OCI-LY7 (cell line): ENCODE results near the gene CDKN1C. TPM values are rescaled to one million over a fixed set of nuclear protein-coding genes. Genes with fewer than 3 reads are reported as not detected.

ENCODE experiments used
- BruUV-seq: library from RNA; stranded (reverse); fragments of 400-500 nt; replicated peaks from 2 replicates; lab custom pipeline; 2021; lab: Mats Ljungman, UMichigan
- CTCF ChIA-PET: fragments of 300-600 bp; sonication (Branson Sonifier 250); formaldehyde crosslinking; loops from one replicate; lab custom pipeline; 2022; ENCODE audit warnings: antibody characterized with exemption; ENCODE audit not compliant: unreplicated experiment; lab: Charles Lee
- POLR2A ChIA-PET: fragments of 300-600 bp; sonication (Branson Sonifier 250); formaldehyde crosslinking; loops from one replicate; lab custom pipeline; 2022; ENCODE audit warnings: antibody characterized with exemption; lab: Charles Lee
- DNase-seq: peaks from one replicate; pipeline ENCODE4 v3.0.0-alpha.2; 2015; ENCODE audit warnings: low spot score
- H2AFZ ChIP-seq: fragments of 200-600 bp; sonication (generic), shearing (Covaris generic); 2 replicates; pipeline ENCODE4 v1.6.1; 2014; ENCODE audit warnings: mild to moderate bottlenecking, antibody characterized with exemption, low read length, moderate library complexity
- H3K27ac ChIP-seq: fragments of 200-600 bp; sonication (generic); 2 replicates; pipeline ENCODE4 v1.5.1; 2014; ENCODE audit warnings: mixed run types, low read depth, mild to moderate bottlenecking, moderate library complexity, low read length, inconsistent platforms; ENCODE audit not compliant: poor library complexity, severe bottlenecking
- H3K36me3 ChIP-seq: fragments of 200-600 bp; sonication (generic); 2 replicates; pipeline ENCODE4 v1.6.1; 2014; ENCODE audit warnings: mild to moderate bottlenecking, antibody characterized with exemption, low read length, moderate library complexity, mixed read lengths; ENCODE audit not compliant: insufficient read depth
- H3K4me1 ChIP-seq: fragments of 200-600 bp; sonication (generic); 2 replicates; pipeline ENCODE4 v1.5.1; 2014; ENCODE audit warnings: mild to moderate bottlenecking, low read length; ENCODE audit not compliant: insufficient read depth, poor library complexity, severe bottlenecking
- H3K4me2 ChIP-seq: fragments of 200-600 bp; sonication (generic); 2 replicates; pipeline ENCODE4 v1.6.1; 2014; ENCODE audit warnings: mild to moderate bottlenecking, low read length
- H3K4me3 ChIP-seq: fragments of 200-600 bp; sonication (generic); 2 replicates; pipeline ENCODE4 v1.5.1; 2014; ENCODE audit warnings: mild to moderate bottlenecking, low read depth, low read length; ENCODE audit not compliant: poor library complexity, severe bottlenecking
- H3K79me2 ChIP-seq: fragments of 200-600 bp; sonication (generic); 2 replicates; pipeline ENCODE4 v1.6.1; 2016; ENCODE audit warnings: low read depth, mild to moderate bottlenecking, low read length, moderate library complexity, mixed read lengths; ENCODE audit not compliant: insufficient read depth
- H3K9me2 ChIP-seq: fragments of 200-600 bp; sonication (generic); 2 replicates; pipeline ENCODE4 v1.6.1; 2016; ENCODE audit warnings: mild to moderate bottlenecking, low read length, mixed read lengths; ENCODE audit not compliant: insufficient read depth
- H3K9me3 ChIP-seq: fragments of 200-600 bp; sonication (generic); 2 replicates; pipeline ENCODE4 v1.6.1; 2014; ENCODE audit warnings: mild to moderate bottlenecking, mixed run types, low read length, mixed read lengths
- H4K20me1 ChIP-seq: fragments of 200-600 bp; sonication (generic); 2 replicates; pipeline ENCODE4 v1.6.1; 2014; ENCODE audit warnings: mild to moderate bottlenecking, antibody characterized with exemption, low read length, moderate library complexity, mixed read lengths; ENCODE audit not compliant: insufficient read depth
- CTCF ChIP-seq: fragments of 200-600 bp; sonication (generic); conservative IDR thresholded peaks from 2 replicates; pipeline ENCODE4 v1.5.1; 2014; ENCODE audit warnings: mild to moderate bottlenecking, antibody characterized with exemption, low read length, moderate library complexity, mixed read lengths
- EZH2phosphoT487 ChIP-seq: fragments of 200-600 bp; sonication (generic); IDR thresholded peaks from 2 replicates; pipeline ENCODE4 v1.6.1; 2018; ENCODE audit warnings: low read depth, borderline replicate concordance, mild to moderate bottlenecking, mixed run types, antibody characterized with exemption, low read length, moderate library complexity, mixed read lengths
- intact Hi-C: fragments of 100-400 bp; cut with micrococcal nuclease; formaldehyde crosslinking; loops from one replicate; pipeline ENCODE4 v1.10.0; 2022; ENCODE audit not compliant: unreplicated experiment
- total RNA-seq, 2 experiments: library from RNA; depleted of rRNA in 1 of 2; stranded (reverse); fragments of >200 nt in 1 of 2; shearing (Covaris generic) in 1 of 2; gene quantifications; 2 replicates each; pipeline ENCODE4 v1.2.3, GENCODE V29; 2014 to 2022

The CDKN1C gene
- total RNA-seq, 2 experiments from 2014 or later, result 0.13 to 0.55 TPM

- Histone ChIP-seq H3K4me3 (no peak overlapping the region), H3K9me2 (no peaks in the 10 kb centered on the region), H3K4me1 (peaks cover 35% of the 10 kb centered on the region), H3K9me3 (no peaks in the 10 kb centered on the region), H3K79me2 (no peaks in the 10 kb centered on the region), H3K36me3 (no peaks in the 10 kb centered on the region), H3K4me2 (no peak overlapping the region), H2AFZ (no peak overlapping the region), H3K27ac (no peak overlapping the region), H4K20me1 (no peaks in the 10 kb centered on the region)
- TF ChIP-seq EZH2phosphoT487 (no peak), CTCF (no peak)
- CTCF ChIA-PET, result no interaction called here
- intact Hi-C loops, result loop anchor here (2.0 to 5.0 kb wide), 2 partner anchors 197 to 461 kb away; no protein-coding TSS in a partner anchor
- no TSS peak for BruUV-seq
- DNase-seq, result no peak
- POLR2A ChIA-PET, result no interaction called here
Measured at GRCh38 chr11:2889362-2890273, 4.0 kb upstream of the CDKN1C start.

- Histone ChIP-seq H3K4me3 (no peak overlapping the region), H3K4me1 (peaks cover 35% of the 10 kb centered on the region), H3K4me2 (no peak overlapping the region), H3K27ac (no peak overlapping the region), H3K9me3 (no peaks in the 10 kb centered on the region), H3K36me3 (no peaks in the 10 kb centered on the region), H2AFZ (no peak overlapping the region), H3K79me2 (no peaks in the 10 kb centered on the region), H4K20me1 (no peaks in the 10 kb centered on the region), H3K9me2 (no peaks in the 10 kb centered on the region)
- POLR2A ChIA-PET, result interaction anchor here (1.0 to 1.2 kb wide), 2 partner anchors 14 to 355 kb away, joined by 5 to 8 read pairs; a partner anchor contains a TSS
- DNase-seq, result peak; percentile 73
- intact Hi-C loops, result loop anchor here (1.0 to 5.0 kb wide), 3 partner anchors 196 to 460 kb away; no protein-coding TSS in a partner anchor
- no TSS peak for BruUV-seq
- TF ChIP-seq EZH2phosphoT487 (no peak), CTCF (peak; percentile 96)
- CTCF ChIA-PET, result interaction anchor here (1.0 kb wide), 1 partner anchor 356 kb away, joined by 5 read pairs; no protein-coding TSS in a partner anchor
Measured at GRCh38 chr11:2888266-2888968, 2.8 kb upstream of the CDKN1C start.
